Measurements from ENCODE around the gene TMEM167A.

TMEM167A gene

GRCh38 chr5:83035373-83036100 lies 41.7 kb downstream of the TMEM167A start:
- no peak for DNase-seq (ENCODE audit: low spot score)

- no peak for DNase-seq (ENCODE audit: low spot score)
Observed at GRCh38 chr5:83034528-83035207, 42.5 kb downstream of the TMEM167A start.

DNA sequence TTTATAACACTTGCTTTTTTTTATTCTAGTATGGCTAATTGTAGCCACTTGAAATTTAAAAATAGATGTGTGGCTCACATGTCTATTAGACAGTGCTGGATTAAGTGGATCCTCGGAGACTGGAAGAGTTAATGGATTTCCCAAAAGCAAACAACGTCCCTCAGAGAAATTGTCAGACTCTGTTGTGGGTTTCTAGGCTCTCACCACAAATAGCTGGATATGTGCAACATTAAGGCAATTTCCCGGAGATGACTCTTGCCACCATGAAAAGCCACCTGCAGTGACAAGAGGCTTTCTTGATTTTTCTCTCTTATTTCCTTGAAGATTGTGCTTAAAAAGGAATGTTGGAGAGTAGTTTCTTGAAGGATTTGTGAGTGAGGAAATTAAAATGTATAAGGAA lies 43.2 kb downstream of the TMEM167A start:
- DNase-seq (ENCODE audit: low spot score), result no peak

DNA sequence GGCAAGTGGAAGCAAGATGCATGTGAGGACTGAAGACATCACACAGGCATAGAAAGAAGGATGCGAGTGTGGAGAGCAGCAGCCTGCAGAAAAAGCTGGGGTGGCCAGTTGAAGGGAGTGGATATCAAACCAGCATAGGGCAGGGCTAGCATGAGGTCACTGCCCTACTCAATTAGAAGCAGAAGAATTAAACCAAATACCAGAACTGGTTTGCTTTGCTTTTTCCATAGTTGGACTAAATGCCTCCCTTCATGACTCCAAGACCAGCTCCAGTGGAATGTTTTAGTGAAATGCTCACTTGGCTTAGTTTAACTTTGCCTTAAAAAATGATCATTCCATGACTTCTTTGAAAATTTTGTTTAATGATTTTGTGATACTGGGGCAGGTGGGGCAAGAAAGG lies 45.8 kb downstream of the TMEM167A start:
- no peak for DNase-seq (ENCODE audit: low spot score)

DNA sequence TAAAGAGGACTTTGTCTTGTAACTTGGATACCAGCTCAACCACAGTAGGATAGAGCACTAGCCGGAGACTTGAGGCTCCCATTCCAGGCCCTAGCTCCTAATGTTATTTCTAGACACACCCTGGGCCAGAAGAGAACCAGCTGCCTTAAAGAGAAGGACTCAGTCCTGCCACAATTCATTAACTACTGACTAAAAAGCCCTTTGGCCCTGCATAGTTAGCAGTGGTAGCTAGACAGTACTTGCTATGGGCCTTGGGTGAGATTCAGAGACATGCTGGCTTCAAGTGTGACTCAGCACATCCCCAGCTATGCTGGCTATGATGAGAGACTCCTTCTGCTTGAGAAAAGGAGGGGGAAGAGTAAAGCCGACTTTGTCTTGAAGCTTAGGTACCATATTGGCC lies 47.3 kb downstream of the TMEM167A start:
- no peak for DNase-seq (ENCODE audit: low spot score)

GRCh38 chr5:83026930-83027687 lies 50.1 kb downstream of the TMEM167A start:
- DNase-seq (ENCODE audit: low spot score), result no peak

DNA sequence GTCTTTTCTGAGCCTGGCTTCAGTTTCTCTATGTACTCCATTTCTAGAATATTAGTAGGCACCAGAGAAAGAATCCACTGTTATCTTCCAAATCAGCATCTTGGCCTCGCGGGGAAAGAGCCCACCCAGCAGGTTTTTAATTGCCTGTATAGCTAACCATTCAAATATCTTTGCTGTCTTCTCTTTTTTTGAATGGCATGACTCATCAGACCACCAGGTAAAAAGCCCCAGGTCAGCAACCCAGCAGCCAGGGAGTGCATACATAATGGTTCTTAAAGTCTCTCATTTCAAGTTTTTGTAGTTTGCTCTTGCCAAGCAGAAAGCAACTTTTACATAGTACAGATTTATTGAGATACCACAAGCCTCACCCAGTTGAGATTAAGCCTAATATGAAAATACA lies 50.7 kb downstream of the TMEM167A start:
- DNase-seq (ENCODE audit: low spot score), result no peak

DNA sequence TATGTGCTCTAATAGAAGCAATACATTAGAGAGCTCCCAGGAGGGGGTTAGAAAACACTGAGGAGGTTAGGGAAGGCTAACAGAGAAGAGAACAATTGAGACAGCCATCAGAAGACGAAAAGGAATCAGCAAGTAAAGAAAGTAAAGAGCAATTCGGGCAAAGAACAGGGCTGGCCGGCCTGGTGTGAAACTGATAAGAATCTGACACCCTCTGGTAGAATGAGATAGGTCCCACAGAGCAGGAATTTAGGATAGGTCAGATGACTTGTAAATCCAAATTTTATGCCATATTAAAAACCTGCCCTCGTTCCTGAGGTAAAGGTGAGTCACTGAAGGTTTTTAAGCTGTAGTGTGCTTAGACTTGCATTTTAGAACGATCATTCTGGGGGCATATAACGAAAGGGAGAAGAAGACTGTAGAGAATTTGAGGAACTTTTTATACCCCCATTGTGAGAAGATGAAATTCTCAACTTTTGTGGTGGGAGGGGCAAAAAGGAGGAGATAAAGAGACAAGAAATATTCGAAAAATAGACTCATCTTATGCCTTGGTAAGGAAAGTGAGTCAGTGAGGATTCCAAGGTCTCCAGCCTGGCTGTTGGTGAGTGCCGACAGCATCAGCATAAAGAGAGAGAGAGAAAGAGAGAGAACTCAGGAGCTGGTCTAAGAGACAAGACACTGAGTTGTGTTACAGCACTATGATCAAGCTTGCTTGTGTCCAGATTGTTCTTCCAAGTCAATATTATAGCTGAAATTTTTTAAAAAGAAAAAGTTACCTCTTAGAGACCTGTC lies 51.3 kb downstream of the TMEM167A start:
- DNase-seq (ENCODE audit: low spot score), result no peak

DNA sequence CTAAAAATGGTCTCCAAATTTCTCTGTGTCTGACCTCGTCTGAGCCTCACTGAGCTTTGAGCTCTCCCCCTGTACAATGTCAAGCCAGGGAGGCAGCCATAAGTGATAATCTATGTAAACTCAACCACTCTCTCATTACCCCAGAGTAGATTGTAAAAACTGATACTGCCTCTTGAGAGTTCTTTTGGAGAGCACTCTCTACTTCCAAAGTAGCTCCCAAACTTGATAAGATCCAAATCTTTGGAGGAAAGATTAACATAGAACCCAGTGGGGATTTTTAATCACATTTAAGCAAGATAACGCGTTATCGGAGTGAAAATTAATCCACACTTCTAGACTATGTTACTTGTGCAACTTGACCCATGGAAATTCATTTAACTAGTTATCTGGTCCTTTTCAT lies 54.9 kb downstream of the TMEM167A start:
- DNase-seq (ENCODE audit: low spot score), result no peak

GRCh38 chr5:83015676-83016075 lies 61.5 kb downstream of the TMEM167A start:
- DNase-seq (ENCODE audit: low spot score), result no peak

GRCh38 chr5:83011985-83012384 lies 65.2 kb downstream of the TMEM167A start:
- DNase-seq (ENCODE audit: low spot score), result no peak

DNA sequence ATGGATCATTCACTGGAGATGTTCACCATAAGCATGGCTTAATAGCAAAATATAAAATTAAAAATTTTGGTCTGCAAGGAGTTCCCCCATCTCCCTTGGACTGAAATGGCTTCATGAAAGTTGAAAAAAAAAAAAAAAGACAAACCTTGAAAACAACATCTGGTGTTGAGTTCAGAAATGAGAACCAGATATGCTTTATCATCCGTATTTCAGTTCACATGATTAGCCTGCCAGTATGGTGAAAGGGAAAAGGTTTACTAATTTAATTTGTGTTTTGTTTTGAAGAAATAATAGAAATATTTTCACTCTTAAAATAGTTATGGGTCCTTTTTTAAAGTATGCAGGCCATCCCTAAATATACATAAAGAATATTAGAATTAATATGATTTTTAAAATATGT lies 67.8 kb downstream of the TMEM167A start:
- DNase-seq (ENCODE audit: low spot score), result no peak

- DNase-seq (ENCODE audit: low spot score), result no peak
Observed at GRCh38 chr5:83007755-83008154, 69.4 kb downstream of the TMEM167A start.

- DNase-seq (ENCODE audit: low spot score), result no peak
Observed at GRCh38 chr5:83006683-83007283, 70.4 kb downstream of the TMEM167A start.

- no peak for DNase-seq (ENCODE audit: low spot score)
Observed at GRCh38 chr5:83003791-83004190, 73.4 kb downstream of the TMEM167A start.
